SK-N-SH (cell line): ENCODE measurements around the gene RPGR.

Source experiments
- EP300 ChIP-seq, 2 experiments: IDR thresholded peaks; 2 replicates each; pipeline versions ENCODE4 v1.4.0 to v1.6.1; 2012; ENCODE audit warnings: borderline replicate concordance in 1 of 2, low read depth in 1 of 2, low read length in 1 of 2
- EZH2phosphoT487 ChIP-seq: fragments of 200-600 bp; sonication (generic); IDR thresholded peaks from 2 replicates; pipeline ENCODE4 v1.6.1; 2017; ENCODE audit warnings: low read depth, mixed run types, mild to moderate bottlenecking, antibody characterized with exemption, moderate library complexity, borderline replicate concordance
- GABPA ChIP-seq: IDR thresholded peaks from 2 replicates; pipeline ENCODE4 v1.4.0; 2012; ENCODE audit warnings: low read depth, mild to moderate bottlenecking
- MXI1 ChIP-seq: IDR thresholded peaks from 2 replicates; pipeline ENCODE4 v1.6.1; 2012; ENCODE audit warnings: mild to moderate bottlenecking, low read depth, low read length, improper control_type of control experiment
- NFIC ChIP-seq: IDR thresholded peaks from 2 replicates; pipeline ENCODE4 v1.4.0; 2012; ENCODE audit warnings: borderline replicate concordance
- RAD21 ChIP-seq: IDR thresholded peaks from 2 replicates; pipeline ENCODE4 v1.6.1; 2012; ENCODE audit warnings: mild to moderate bottlenecking, low read length
- RCOR1 ChIP-seq: fragments of 150-350 bp; IDR thresholded peaks from 2 replicates; pipeline ENCODE4 v1.6.1; 2017; ENCODE audit warnings: antibody characterized with exemption, low read length
- RFX5 ChIP-seq: IDR thresholded peaks from 2 replicates; pipeline ENCODE4 v1.6.1; 2012; ENCODE audit warnings: mild to moderate bottlenecking, improper control_type of control experiment, low read length
- SIN3A ChIP-seq: IDR thresholded peaks from 2 replicates; pipeline ENCODE4 v1.6.1; 2012; ENCODE audit warnings: low read depth, mild to moderate bottlenecking, low read length, moderate library complexity, borderline replicate concordance
- TAF1 ChIP-seq: IDR thresholded peaks from 2 replicates; pipeline ENCODE4 v1.6.1; 2012; ENCODE audit warnings: low read depth, mild to moderate bottlenecking, low read length, moderate library complexity, borderline replicate concordance
- TF ChIP-seq, protein P1 (sequence below): fragments of 200-600 bp; sonication (generic); IDR thresholded peaks from 2 replicates; pipeline ENCODE4 v1.6.1; 2017; ENCODE audit warnings: antibody characterized with exemption, mild to moderate bottlenecking, moderate library complexity
- TF ChIP-seq, protein P2 (sequence below): IDR thresholded peaks from 2 replicates; pipeline ENCODE4 v1.4.0; 2012; ENCODE audit warnings: low read depth, borderline replicate concordance

DNA sequence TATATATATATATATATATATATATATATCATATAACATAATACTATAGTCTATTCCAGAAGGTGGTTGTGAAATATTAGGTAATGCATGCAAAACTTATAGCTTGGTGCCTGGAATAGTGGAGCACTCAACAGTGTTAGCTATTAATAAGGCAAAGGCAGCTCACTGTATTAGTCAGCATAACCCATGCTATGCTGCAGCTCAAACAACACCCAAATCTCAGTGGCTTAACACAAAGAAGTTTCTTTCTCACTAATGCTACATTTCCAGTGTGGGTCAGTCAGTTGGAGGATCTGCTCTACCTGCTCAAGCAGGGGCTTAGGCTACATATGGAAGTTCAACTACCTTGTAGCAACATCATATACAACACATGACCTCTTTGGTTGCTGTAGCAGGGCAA is 5.2 kb upstream of the RPGR start:
- TF ChIP-seq TAF1, result no peak
- TF ChIP-seq RCOR1, result no peak
- TF ChIP-seq, protein P1, sequence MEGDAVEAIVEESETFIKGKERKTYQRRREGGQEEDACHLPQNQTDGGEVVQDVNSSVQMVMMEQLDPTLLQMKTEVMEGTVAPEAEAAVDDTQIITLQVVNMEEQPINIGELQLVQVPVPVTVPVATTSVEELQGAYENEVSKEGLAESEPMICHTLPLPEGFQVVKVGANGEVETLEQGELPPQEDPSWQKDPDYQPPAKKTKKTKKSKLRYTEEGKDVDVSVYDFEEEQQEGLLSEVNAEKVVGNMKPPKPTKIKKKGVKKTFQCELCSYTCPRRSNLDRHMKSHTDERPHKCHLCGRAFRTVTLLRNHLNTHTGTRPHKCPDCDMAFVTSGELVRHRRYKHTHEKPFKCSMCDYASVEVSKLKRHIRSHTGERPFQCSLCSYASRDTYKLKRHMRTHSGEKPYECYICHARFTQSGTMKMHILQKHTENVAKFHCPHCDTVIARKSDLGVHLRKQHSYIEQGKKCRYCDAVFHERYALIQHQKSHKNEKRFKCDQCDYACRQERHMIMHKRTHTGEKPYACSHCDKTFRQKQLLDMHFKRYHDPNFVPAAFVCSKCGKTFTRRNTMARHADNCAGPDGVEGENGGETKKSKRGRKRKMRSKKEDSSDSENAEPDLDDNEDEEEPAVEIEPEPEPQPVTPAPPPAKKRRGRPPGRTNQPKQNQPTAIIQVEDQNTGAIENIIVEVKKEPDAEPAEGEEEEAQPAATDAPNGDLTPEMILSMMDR, result no peak
- TF ChIP-seq, protein P2, sequence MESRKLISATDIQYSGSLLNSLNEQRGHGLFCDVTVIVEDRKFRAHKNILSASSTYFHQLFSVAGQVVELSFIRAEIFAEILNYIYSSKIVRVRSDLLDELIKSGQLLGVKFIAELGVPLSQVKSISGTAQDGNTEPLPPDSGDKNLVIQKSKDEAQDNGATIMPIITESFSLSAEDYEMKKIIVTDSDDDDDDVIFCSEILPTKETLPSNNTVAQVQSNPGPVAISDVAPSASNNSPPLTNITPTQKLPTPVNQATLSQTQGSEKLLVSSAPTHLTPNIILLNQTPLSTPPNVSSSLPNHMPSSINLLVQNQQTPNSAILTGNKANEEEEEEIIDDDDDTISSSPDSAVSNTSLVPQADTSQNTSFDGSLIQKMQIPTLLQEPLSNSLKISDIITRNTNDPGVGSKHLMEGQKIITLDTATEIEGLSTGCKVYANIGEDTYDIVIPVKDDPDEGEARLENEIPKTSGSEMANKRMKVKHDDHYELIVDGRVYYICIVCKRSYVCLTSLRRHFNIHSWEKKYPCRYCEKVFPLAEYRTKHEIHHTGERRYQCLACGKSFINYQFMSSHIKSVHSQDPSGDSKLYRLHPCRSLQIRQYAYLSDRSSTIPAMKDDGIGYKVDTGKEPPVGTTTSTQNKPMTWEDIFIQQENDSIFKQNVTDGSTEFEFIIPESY, result no peak
- TF ChIP-seq GABPA, result no peak
- no peak for TF ChIP-seq NFIC
- no peak for TF ChIP-seq MXI1
- no peak for TF ChIP-seq SIN3A
- no peak for TF ChIP-seq EZH2phosphoT487
- no peak for TF ChIP-seq RFX5
- TF ChIP-seq EP300 (IDR thresholded peaks at IDR 0.05; ENCODE audit: borderline replicate concordance in 1 of 2, low read depth in 1 of 2, low read length in 1 of 2), result no peak
- no peak for TF ChIP-seq RAD21
